GM13977 (cell line): Measurements from ENCODE around the gene SPTBN2.

Experiments used
- DNase-seq: peaks from one replicate; pipeline ENCODE4 v3.0.0; 2012; ENCODE audit warnings: low spot score
- in situ Hi-C: fragments of 300-500 bp; cut with MboI; formaldehyde crosslinking; loops from one replicate; pipeline ENCODE4 v1.12.0; 2022; ENCODE audit warnings: low sequenced_read_pairs, low pct_unique_long_range_greater_than_20kb, mixed read lengths, inconsistent platforms; ENCODE audit not compliant: unreplicated experiment
- TF ChIP-seq, protein P1 (sequence below): IDR thresholded peaks from 2 replicates; pipeline ENCODE4 v1.5.1; 2012; ENCODE audit warnings: mild to moderate bottlenecking, control low read depth; ENCODE audit not compliant: insufficient read depth; ENCODE audit errors: extremely low read depth, missing control alignments

SPTBN2 gene

DNA sequence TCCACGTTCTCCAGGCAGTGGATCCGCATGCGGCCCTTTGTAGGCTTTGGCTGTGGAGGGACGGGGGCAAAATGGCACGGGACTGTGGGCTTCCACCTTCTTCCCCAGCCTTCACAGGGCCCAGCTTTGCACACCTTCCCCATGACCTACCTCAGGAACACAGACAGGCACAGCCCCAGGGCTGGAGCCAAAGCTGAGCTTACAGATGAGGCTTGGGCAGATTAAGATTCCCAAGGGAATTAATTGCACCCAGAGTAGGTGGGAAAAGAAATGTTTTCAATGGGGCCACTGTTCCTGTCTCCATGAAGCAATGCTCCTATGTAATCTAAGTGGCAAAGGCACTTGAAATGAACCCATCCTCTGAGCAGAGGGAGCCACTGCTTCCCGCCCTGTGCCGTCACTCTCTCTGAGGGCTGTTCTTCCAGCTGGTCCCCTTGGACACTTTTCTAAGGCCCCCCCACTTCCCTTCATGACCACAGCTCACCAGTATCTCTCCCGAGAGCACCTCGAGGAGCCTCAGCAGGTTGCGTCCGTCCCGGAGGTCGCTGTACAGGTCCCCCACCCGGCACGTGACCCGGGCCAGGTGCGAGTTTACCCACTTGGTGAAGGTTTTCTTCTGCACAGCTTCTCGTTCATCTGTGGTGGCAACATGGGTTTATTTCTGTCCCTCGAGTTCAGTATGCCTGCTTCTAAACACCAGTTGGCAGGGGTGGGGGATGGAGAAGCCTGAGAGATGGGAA is 13.5 kb downstream of the SPTBN2 start:
- TF ChIP-seq, protein P1, sequence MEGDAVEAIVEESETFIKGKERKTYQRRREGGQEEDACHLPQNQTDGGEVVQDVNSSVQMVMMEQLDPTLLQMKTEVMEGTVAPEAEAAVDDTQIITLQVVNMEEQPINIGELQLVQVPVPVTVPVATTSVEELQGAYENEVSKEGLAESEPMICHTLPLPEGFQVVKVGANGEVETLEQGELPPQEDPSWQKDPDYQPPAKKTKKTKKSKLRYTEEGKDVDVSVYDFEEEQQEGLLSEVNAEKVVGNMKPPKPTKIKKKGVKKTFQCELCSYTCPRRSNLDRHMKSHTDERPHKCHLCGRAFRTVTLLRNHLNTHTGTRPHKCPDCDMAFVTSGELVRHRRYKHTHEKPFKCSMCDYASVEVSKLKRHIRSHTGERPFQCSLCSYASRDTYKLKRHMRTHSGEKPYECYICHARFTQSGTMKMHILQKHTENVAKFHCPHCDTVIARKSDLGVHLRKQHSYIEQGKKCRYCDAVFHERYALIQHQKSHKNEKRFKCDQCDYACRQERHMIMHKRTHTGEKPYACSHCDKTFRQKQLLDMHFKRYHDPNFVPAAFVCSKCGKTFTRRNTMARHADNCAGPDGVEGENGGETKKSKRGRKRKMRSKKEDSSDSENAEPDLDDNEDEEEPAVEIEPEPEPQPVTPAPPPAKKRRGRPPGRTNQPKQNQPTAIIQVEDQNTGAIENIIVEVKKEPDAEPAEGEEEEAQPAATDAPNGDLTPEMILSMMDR = no peak
- DNase-seq = no peak
- in situ Hi-C loops = no loop called here

GRCh38 chr11:66713746-66714480 is 15.1 kb downstream of the SPTBN2 start:
- in situ Hi-C loops = no loop called here

GRCh38 chr11:66710384-66710930 is 18.6 kb downstream of the SPTBN2 start:
- in situ Hi-C loops = no loop called here
- DNase-seq = no peak
- TF ChIP-seq, protein P1 = no peak

More at GRCh38 chr11:66713746-66714480, 15.1 kb downstream of the SPTBN2 start:
- TF ChIP-seq, protein P1 = no peak
- DNase-seq = no peak

DNA sequence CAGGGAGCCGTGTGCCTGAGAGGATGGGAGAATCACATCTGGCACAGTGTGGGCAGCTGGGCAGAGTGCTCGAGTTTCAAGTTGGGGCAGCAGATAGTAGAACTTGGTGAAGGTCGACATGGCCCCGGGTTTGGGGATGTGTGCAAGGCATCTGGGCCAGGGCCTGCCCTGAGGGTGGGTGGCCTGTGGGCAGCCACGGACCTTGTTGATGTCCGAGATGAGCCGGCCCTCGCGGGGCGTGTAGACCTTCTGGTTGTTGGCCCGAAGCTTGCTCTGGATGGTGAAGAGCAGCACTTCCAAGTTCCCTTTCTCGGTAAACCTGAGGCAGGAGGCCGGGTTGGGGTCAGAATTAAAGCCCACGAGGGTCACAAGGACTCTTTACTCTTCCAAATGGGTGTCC is 20.3 kb downstream of the SPTBN2 start:
- in situ Hi-C loops = no loop called here
- TF ChIP-seq, protein P1 = no peak
- no peak for DNase-seq

GRCh38 chr11:66708094-66708493 is 20.9 kb downstream of the SPTBN2 start:
- DNase-seq = no peak
- in situ Hi-C loops = no loop called here

DNA sequence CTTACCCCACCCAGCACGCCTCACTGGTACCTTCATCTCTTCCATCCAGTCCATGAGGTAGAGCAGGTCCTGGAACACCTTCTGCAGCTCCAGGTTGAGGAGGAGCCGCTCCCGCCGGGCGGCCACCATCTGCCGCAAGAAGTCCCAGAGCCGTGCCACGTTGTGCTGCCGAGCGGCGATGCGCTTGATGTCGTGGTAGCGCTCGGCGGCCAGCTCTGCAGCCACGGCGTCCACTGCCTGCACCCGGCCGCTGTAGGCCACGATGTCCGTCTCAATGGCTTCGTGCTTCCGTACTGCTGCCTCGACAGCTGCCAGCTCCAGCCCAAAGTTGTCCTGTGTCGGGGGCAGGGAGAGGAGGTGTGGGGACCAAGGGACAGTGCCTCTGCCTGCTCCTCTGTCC is 21.5 kb downstream of the SPTBN2 start:
- DNase-seq = no peak
- in situ Hi-C loops = no loop called here
- TF ChIP-seq, protein P1 = no peak

More at GRCh38 chr11:66708094-66708493, 20.9 kb downstream of the SPTBN2 start:
- TF ChIP-seq, protein P1 = no peak
